ENCODE measurements around the gene PPFIBP1.

GRCh38 chr12:27709932-27710591 is 186.1 kb downstream of the PPFIBP1 start:
- TF ChIP-seq CTCF (IDR thresholded peaks at IDR 0.05) (no peak), POLR2A (IDR thresholded peaks at IDR 0.05) (no peak)

All from prostate gland (tissue), 2 donors.